ENCODE data around the gene HSD11B2.

GRCh38 chr16:67443265-67443664 is 12.3 kb downstream of the HSD11B2 start:
- TF ChIP-seq CTCF (conservative IDR thresholded peaks at IDR 0.05; ENCODE audit: low read length): no peak
- TF ChIP-seq EZH2phosphoT487 (IDR thresholded peaks at IDR 0.05; ENCODE audit: borderline replicate concordance, low read depth, low read length): no peak

Data from OCI-LY7 (cell line).